PFSK-1 (cell line): ENCODE measurements around the gene PHLDA1.

ENCODE experiments used
- FOXP2 ChIP-seq: optimal IDR thresholded peaks from 2 replicates; pipeline ENCODE3; 2011; ENCODE audit warnings: borderline replicate concordance, control low read depth, inconsistent platforms; ENCODE audit not compliant: insufficient read depth; ENCODE audit errors: extremely low read length, extremely low read depth
- POLR2AphosphoS5 ChIP-seq: IDR thresholded peaks from 2 replicates; pipeline ENCODE4 v1.6.1; 2012; ENCODE audit warnings: low read depth, mild to moderate bottlenecking, control low read depth, low read length, moderate library complexity
- REST ChIP-seq, 2 experiments: IDR thresholded peaks; 2 replicates each; pipeline versions ENCODE4 v1.6.1 to v1.8.0; 2011 to 2012; ENCODE audit warnings: low read depth in 2 of 2, low read length in 2 of 2, control low read depth in 1 of 2, inconsistent platforms in 1 of 2, mild to moderate bottlenecking in 1 of 2, moderate library complexity in 1 of 2; ENCODE audit not compliant: insufficient read depth in 1 of 2
- SIN3A ChIP-seq: IDR thresholded peaks from 2 replicates; pipeline ENCODE4 v1.6.1; 2012; ENCODE audit warnings: mild to moderate bottlenecking, low read length, moderate library complexity, borderline replicate concordance; ENCODE audit not compliant: insufficient read depth
- TAF1 ChIP-seq: IDR thresholded peaks from 2 replicates; pipeline ENCODE4 v1.6.1; 2012; ENCODE audit warnings: low read length, control low read depth, borderline replicate concordance; ENCODE audit not compliant: insufficient read depth

The PHLDA1 gene

GRCh38 chr12:76030341-76031080 is 1.1 kb downstream of the PHLDA1 start:
- TF ChIP-seq TAF1 (no peak), SIN3A (no peak), FOXP2 (peak; percentile 8), POLR2AphosphoS5 (no peak), REST (IDR thresholded peaks at IDR 0.05; ENCODE audit: insufficient read depth in 1 of 2, low read depth in 2 of 2, low read length in 2 of 2) (no peak)

- TF ChIP-seq REST (IDR thresholded peaks at IDR 0.05; ENCODE audit: insufficient read depth in 1 of 2, low read depth in 2 of 2, low read length in 2 of 2) (no peak), POLR2AphosphoS5 (no peak), TAF1 (no peak), FOXP2 (no peak)
Measured at GRCh38 chr12:76029982-76030340, 1.6 kb downstream of the PHLDA1 start.

- TF ChIP-seq REST (IDR thresholded peaks at IDR 0.05; ENCODE audit: insufficient read depth in 1 of 2, low read depth in 2 of 2, low read length in 2 of 2) (no peak), SIN3A (no peak), FOXP2 (no peak), POLR2AphosphoS5 (no peak), TAF1 (no peak)
Measured at GRCh38 chr12:76028571-76029277, 2.9 kb downstream of the PHLDA1 start.

- TF ChIP-seq POLR2AphosphoS5 (no peak), FOXP2 (no peak)
Measured at GRCh38 chr12:76026643-76027063, 4.9 kb downstream of the PHLDA1 start.

- TF ChIP-seq TAF1 (no peak), SIN3A (no peak), FOXP2 (no peak)
Measured at GRCh38 chr12:76025601-76026575, 5.7 kb downstream of the PHLDA1 start.
